Inflammatory macrophage treated with lipopolysaccharide for 4 hours (primary cell): ENCODE data around the gene CD101.
A peak's percentile ranks its signal among the peaks of the same experiment; 100 is the strongest.

Experiments
- DNase-seq: peaks from one replicate; pipeline ENCODE4 v3.0.0-alpha.2; 2020

CD101 gene

DNA sequence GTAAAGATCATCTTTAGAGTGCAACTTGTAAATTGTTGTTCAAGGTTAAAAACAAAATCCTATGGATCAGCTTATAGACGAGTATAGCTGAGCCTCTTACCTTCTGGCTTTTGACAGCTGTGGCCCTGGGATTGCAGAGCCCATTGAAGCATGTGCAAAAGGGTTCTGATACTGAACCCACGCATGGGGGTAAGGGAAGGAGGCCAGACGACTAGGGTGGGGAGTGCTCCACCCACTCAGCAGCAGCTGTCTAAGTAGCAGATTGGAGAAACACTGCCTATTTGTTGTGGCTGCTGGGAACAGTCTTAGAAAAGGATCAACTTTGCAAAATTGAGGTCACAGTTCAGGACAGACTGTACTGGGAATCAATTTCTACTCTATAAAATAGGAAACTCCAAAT, 16.1 kb downstream of the CD101 start:
- DNase-seq: peak; percentile 51

DNA sequence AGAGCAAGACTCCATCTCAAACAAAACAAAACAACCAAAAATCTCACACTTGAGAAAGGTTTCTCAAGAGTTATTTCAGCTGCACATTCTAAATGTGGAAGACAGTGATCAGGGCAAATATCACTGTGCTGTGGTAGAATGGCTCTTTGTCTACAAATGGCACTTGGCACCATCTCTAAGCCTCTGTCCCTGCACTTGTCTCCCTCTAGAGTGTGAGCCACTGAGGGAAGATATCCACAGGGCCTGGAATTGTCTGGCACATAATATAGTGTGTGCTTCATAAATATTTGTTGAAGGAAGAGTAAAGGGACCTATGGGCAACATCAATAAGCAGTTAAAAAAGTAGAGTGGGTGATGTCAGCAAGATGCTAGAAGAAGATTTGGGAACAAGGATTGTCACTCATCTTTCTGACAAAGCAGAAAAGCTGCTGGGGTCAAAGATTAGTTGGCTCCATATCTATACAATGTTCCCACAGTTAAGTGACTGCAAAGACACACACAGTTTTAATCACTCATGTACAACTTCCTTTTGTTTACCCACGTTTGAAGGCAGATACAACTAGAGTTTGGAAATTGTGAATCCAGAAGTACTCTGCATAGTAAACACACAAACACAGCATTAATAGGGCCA, 19.1 kb downstream of the CD101 start:
- no peak for DNase-seq

DNA sequence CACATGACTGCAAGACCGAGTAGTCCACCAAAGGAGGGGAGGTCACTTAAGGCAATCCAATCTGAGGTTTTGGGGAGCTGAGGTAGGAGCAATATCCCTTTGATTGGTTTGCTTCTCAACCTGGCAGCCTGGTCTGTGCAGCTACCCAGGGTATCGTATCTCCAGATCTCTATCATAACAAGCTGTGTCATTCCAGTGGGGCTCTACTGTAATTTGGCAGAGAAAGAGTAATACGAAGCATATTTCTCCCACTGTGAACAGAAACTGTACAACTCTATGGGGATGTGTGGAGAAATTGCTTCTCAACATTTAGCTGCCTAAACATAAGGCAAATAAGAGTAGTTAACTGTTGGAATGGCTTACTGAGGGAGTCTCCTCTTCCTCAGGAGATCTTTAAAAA, 20.6 kb downstream of the CD101 start:
- no peak for DNase-seq

DNA sequence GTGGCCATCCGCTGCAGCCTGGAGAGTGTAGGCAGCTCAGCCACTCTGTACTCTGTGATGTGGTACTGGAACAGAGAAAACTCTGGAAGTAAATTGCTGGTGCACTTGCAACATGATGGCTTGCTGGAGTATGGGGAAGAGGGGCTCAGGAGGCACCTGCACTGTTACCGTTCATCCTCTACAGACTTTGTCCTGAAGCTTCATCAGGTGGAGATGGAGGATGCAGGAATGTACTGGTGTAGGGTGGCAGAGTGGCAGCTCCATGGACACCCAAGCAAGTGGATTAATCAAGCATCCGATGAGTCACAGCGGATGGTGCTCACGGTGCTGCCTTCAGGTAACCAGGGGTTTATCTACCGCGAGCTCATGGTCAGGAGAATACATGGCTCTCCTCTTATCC, 24.0 kb downstream of the CD101 start:
- DNase-seq: no peak

DNA sequence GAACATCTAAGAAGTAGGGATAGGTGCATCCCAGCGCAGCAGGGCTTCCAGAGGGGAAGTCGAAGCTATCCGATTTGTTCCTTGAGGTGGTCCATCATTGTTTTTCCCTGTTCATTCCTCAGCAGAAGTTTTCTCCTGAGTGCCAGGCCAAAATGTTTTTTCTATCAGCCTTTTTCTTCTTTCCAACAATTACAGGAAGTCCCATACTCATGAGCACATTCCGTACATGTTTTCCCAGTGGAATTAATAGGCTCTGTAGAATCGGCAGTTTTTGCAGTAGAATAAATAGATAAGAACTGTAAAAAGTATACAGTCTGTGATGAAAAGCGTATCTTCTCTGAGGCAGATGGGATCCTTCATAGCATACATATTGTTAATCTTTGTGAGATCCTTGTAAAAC, 24.8 kb downstream of the CD101 start:
- no peak for DNase-seq

DNA sequence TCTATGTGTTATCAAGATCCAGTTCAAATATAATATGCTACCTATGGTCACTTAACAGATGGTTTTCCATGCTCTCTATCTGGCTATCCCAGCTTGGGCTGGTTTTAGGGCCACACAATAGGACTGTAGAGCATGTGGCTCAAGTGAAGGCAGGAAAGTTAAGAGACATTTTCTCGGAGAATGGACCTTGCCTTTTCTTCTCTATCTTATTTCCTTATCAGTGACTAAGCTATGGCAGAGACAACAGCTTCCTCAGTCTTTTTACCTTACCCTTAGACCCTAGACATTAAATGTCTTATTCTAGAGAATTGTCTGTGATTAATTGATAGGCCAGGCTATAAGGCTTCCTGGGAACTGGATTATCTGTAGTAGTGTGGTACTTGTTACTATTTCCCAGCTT, 28.1 kb downstream of the CD101 start:
- DNase-seq: no peak

DNA sequence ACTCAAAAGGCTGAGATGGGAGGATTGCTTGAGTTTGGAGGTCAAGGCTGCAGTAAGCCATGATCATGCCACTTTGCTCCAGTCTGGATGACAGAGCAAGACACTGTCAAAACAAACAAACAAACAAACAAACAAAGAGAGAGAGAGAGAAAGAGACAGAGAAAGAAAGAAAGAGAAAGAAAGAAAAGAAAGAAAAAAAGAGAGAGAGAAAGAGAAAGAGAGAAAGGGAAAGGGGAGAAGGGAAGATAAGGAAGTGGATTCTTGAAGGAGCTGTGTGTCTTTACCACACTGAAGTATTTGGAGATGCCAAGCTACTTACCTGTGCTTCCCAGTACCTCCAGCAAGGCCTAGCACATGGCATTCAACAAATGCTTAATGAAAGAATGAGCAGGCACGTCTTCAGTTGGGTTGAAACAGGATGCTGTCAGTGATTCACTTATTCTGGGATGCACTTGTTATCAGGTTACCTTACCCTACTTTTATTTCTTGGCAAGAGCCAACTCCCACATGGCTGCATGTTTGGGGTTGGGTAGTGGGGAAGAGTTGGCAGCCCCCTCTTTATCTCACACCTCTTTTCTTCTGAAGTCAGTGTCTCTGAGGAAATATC, 28.8 kb downstream of the CD101 start:
- no peak for DNase-seq

DNA sequence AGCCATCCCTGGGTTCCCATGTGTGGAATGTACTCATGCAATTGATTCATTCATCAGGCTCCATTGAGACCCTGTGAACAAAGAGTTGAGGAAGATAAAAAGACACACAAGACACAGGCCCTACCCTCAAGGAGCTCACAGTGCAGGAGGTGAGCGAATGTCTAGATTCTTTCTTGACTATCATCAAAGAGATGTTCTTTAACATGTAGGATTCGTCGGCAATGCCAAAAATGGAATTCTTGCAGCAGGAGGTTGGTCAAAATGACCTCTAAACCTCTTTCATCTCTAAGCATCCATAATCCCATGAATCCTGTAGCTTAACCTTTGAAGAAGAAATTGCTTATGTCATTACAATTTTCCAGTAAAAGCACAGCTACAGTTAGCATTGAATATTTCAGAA, 30.7 kb downstream of the CD101 start:
- no peak for DNase-seq

DNA sequence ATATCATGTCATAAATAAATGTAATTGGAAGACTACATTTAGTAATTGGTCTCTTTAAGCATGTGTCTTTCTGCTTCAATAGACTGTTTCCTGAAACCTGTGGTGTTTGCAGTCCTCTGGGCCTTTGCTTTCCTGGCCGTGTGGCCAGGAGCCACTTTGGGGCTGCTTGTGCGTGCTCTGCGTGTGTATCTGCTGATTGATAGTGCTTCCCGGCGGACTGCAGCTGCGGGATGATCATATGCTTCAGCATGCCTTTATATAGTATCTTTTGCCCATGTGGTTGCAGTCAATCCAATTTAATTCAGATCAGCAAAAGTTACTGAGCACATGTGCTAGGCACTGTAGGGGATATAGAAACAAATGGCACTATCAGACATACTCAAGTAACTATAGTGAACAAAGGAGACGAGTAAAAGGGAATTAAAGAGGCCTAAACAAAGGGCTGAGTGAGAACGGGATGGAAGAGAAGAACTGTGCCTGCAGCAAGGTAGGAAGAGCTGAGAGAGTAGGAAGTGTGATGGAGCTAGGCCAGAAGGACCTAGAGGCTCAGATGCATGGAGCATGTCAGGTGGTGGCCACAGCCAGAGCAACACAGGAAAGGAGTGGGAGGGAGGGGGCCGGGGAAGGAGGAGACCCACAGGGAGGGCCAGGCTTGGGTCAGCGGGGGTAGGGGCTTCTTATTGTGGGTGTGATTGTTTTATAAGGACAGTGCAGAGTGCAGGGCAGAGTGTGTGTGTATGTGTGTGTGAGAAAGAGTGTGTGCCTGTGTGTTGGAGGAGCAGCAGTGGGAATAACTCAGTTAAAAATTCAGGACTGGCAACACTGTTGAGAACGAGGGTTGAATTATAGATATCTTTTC, 31.4 kb downstream of the CD101 start:
- no peak for DNase-seq

DNA sequence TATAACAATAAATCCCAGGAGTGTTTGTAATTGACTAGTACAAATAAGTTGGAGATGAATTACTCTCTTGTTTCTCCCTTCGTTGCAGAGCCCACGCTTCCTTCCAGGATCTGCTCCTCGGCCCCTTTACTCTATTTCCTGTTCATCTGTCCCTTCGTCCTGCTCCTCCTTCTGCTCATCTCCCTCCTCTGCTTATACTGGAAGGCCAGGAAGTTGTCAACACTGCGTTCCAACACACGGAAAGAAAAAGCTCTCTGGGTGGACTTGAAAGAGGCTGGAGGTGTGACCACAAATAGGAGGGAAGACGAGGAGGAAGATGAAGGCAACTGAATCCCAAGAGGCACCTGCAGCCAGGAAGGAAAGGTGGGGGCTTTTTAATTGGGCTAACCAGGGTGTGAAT, 32.2 kb downstream of the CD101 start:
- no peak for DNase-seq

DNA sequence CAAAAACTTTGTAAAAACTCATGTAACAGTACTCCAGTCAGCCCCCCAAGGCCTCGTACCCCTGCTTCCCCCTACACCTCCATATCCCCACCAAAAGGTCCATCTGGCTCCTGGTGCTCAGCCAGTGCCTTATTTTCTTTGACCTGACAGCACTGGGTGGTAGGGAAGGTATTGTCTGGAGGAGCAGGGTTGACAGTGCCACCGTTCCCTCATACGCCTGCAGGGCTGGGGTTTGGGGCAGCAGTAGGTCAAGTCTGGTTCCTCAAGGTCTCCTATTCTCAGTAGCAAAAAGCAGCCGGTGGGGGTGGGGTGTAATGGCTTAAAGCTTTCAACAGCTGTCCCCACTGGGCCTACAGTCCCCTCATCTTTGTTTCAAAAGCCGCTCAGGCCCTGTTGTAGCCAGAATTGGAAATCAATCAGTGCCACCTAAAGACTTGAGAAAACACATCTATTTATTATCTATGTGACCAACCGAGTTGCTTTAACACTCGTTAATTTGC, 33.3 kb downstream of the CD101 start:
- no peak for DNase-seq

DNA sequence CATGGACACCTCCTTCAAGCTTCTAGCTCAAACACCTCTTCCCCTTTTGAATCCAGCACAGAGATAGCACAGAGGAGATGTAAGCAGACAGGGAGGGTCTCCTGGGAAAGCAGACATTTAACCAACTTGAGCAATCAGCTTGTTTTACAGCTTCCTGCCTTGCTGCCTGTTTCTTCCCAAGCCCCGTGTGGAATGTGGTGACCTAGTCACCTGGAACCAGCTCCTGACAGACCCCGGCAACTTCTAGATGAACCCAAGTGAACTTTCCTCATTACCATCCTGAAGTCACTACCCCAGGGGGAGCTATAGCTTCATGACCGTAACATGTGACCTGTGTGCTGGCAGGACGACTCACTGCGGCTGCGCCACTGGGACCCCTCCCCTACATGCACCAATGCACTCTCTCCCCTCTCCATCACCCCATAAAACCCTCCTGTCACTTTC, 34.5 kb downstream of the CD101 start:
- no peak for DNase-seq

DNA sequence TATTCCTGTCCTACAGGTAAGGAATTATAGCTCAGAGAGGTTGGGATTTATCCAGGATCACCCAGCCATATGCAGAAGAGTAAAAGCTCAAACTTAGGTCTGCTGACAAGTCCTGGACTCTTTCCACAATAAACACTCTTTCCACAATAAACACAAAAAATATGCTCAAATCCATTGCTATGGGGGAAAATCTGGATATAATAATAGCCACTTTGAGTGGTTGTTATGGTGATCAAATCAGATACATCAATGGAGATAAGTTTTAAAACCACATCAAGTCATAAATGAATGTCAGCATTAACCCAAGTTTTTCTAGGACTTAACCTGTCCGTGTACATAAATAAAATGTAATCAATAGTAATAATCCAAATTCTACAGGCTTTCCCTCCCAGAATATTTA, 36.2 kb downstream of the CD101 start:
- no peak for DNase-seq

DNA sequence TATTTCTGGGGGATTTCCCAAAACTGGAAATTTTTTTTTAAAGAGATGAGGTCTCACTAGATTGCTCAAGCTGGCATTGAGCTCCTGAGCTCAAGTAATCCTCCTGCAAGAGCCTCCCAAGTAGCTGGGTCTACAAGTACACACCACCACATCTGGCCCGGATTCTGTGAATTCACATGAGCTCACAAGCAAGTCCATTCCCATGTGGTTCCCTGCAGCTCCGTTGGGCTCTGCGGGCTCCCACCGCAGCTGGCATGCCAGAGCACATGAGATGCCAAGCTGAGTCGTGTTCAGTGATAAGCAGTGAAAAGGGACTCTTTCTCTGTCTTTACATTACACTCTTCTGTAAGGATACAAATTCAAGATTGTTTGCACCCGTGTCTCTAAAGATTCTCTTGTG, 36.7 kb downstream of the CD101 start:
- no peak for DNase-seq

DNA sequence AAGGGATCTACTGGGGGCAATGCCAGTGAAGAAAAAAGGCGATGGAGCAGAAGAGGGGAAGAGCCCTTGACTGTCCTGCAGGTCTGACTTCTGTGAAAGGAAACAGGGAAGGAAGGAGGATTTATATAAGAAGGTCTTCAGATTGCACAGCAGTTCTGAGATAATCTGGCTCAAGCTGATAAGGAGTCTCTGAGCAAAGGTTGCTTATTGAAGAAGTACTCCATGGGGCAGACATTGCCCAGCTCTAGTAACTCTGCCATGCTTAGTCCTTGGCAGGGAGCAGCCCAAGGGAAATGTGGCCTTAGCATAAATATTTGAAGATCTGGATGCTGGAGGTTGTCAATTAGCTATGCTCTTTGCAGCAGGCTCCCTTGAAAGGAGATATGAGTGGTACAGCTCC, 42.7 kb downstream of the CD101 start:
- DNase-seq: no peak

DNA sequence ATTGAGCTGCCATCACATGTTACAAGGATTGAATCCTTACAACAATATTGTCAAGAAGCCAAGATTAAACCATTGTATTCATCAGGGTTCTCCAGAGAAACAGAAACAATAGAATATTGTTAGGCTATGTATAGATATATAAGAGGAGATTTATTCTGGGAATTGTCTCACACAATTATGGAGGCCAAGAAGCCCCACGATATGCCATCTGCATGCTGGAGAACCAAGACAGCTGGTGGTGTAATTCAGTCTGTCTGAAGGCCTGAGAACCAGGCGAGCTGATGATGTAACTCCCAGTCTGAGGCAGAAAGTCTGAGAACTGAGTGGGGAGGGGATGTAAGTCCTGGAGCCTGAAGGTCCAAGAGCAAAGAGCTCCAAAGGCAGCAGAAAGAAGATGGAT, 44.1 kb downstream of the CD101 start:
- peak; percentile 33 for DNase-seq

DNA sequence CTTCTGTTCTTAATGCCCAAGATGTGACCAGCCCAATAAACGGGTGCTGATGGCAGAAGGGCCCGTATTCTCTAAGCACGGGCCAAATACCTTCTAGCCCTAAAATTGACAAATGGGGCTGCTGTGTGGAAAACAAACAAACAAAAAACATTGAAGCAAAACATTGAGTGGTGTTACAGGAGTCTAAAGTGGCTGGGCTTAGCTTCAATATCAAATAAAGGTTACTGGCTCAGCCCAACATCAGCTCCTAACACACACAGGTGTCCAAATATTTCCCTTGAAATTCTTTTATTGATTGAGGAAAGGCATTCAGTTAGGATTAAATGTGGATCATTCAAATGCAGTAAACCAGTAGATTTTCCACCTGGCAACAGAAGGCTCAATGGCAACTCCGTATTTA, 45.2 kb downstream of the CD101 start:
- no peak for DNase-seq

DNA sequence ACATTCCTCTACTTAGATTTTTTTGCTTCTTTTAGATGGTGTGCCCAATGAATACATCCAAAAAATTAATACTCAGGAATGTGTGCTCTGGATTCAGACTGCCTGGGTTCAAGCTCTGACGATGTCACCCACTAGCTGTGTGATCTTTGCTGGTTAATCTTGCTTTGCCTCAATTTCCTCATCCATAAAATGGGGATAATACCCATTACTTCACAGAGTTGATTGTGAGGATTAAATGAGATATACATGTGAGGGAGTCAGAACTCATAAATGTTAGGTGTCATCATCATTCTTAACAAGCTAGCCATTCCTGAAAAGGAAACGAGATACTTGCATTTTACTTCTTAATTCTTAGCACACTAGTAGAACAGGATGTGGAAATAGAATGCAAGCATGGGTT, 45.7 kb downstream of the CD101 start:
- no peak for DNase-seq

DNA sequence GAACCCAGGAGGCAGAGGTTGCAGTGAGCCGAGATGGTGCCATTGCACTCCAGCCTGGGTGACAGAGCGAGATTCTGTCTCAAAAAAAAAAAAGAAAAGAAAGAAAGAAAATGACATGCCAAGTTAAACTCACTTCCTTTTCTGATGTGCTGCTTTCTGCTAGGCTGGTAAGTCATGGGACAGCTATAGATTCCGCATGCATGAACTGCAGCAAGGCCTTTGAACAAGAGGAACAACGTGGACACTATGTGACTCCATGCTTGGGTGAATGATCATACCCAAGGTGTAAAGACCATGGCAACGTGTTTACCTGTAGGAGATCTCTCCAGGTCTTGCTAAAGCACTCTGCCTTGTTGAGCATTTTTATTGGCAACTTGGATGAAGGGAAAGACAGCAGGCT, 48.3 kb downstream of the CD101 start:
- peak; percentile 69 for DNase-seq

DNA sequence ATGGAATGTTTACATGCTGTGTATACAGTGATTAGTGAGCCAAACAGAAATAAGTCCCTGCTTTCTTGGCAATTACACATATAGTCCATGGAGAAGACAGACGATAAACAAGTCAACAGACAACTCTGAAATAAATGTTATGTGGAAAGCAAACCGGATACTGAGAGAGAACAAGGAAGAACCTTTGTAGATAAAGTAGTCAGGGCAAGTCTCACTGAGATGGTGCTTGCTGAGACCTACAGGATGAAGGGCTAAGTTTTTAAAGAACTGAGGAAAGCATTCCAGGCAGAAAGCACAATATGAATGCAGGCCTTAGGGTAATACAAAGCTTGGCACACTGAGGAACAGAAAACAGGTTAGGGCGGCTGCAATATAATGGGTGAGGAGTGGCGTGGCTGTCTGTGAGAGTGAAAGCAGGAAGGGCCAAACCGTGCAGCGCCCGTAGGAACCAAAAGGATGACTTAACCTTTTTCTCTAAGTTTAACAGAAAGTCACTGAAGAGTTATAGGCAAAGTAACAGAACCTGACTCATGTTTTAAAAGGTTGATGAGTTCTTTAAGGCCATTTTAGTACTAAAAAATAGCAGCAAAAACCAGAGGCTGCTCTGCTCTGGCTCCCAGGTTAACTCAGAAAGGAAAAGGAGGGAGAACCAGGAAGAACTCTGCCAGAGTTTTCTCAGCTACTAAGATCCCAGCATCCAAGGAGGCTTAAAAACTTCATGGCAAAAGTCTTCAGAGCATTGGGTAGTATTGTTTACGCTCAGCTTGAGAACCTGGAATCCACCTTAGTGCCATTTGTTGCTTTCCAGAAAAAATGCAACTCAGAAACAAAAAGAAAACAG, 49.9 kb downstream of the CD101 start:
- DNase-seq: peak; percentile 43

DNA sequence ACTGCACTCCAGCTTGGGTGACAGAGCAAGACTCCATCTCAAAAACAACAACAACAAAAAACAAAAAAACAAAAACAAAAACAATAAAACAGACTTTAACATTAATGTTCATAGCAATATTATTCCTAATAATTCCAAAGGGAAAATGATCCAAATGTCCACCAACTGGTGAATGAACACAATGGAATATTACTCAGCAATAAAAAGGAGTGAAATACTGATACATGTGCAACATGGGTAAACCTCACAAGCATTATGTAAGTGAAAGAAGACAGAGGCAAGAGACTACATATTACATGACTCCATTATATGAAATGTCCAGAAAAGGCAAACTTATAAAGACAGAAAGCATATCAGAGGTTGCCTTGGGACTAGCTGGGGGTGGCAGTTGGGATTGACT, 52.5 kb downstream of the CD101 start:
- no peak for DNase-seq

DNA sequence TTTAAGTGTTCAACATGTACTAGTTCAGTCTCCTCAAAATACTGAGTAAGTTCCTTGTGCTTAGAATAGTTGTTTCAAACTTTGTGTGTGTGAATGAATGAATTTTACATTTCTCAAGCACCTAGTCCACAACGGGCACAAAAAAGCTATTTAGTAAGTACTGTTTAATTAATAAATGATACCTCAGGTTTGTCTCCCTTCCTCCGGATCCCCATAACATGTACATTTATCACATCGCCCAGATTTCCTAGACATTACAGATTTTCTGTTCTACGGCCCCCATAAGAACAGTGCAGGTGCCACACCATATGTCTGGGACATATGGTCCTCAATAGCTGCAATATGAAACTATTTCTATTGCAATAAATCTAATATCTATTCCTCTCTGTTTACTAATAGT, 57.2 kb downstream of the CD101 start:
- no peak for DNase-seq

DNA sequence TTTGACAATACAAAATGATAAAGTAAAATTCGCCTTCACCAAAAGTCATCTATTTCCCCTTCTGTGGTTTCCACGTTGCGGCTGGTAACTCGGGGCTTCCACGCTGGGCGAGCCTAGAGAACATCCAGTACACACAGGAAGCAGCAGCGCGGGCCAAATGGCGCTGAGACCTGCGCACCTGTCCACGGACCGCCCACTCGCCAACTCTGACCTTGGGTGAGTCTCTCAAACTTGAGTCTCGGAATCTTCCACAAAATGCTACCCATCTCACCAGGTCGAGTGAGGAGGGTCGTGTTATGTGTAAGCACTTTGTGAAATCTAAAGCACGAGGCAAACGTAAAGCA, 57.7 kb downstream of the CD101 start:
- DNase-seq: no peak
